Fibroblast of skin of left quadriceps (primary cell): ENCODE results near the gene ECE1.
"Not testable (repeated sequence)": the region's sequence is repeated elsewhere in the genome, so short reads cannot be mapped to it uniquely, and the experiment has no call there.

ENCODE experiments used
- DNase-seq, 2 experiments: peaks; one replicate each; pipeline ENCODE4 v3.0.0-alpha.2; 2013; ENCODE audit warnings: low read depth in 2 of 2

The ECE1 gene

GRCh38 chr1:21292984-21293536 lies 2.8 kb upstream of the ECE1 start:
- no peak for DNase-seq

GRCh38 chr1:21292503-21292983 lies 2.3 kb upstream of the ECE1 start:
- DNase-seq: no peak

GRCh38 chr1:21291964-21292363 lies 1.7 kb upstream of the ECE1 start:
- DNase-seq: no peak

GRCh38 chr1:21291184-21291583 lies 921 bp upstream of the ECE1 start:
- no peak for DNase-seq

- DNase-seq: no peak
These were observed 282 bp upstream of the ECE1 start for GRCh38 chr1:21290546-21290944.

- no peak for DNase-seq
These were observed 1.1 kb downstream of the ECE1 start for GRCh38 chr1:21289127-21289526.

- DNase-seq: no peak
These were observed 2.3 kb downstream of the ECE1 start for GRCh38 chr1:21287905-21288514.

- DNase-seq: not testable (repeated sequence)
These were observed 4.9 kb downstream of the ECE1 start for GRCh38 chr1:21285386-21285785.

GRCh38 chr1:21285055-21285372 lies 5.2 kb downstream of the ECE1 start:
- DNase-seq: no peak

- no peak for DNase-seq
These were observed 5.8 kb downstream of the ECE1 start for GRCh38 chr1:21284206-21285054.

GRCh38 chr1:21283524-21283923 lies 6.7 kb downstream of the ECE1 start:
- no peak for DNase-seq

GRCh38 chr1:21282020-21282419 lies 8.2 kb downstream of the ECE1 start:
- DNase-seq: not testable (repeated sequence)

- no peak for DNase-seq
These were observed 9.8 kb downstream of the ECE1 start for GRCh38 chr1:21280482-21280881.

GRCh38 chr1:21280011-21280471 lies 10.2 kb downstream of the ECE1 start:
- no peak for DNase-seq

- no peak for DNase-seq
These were observed 11.1 kb downstream of the ECE1 start for GRCh38 chr1:21278860-21279845.

- DNase-seq: no peak
These were observed 11.9 kb downstream of the ECE1 start for GRCh38 chr1:21278208-21278859.

- DNase-seq: no peak
These were observed 13.1 kb downstream of the ECE1 start for GRCh38 chr1:21277180-21277579.

- no peak for DNase-seq
These were observed 17.7 kb downstream of the ECE1 start for GRCh38 chr1:21272540-21272939.

- DNase-seq: no peak
These were observed 18.7 kb downstream of the ECE1 start for GRCh38 chr1:21271550-21271949.

- no peak for DNase-seq
These were observed 20.1 kb downstream of the ECE1 start for GRCh38 chr1:21270086-21270689.
